ENCODE data around the gene HECTD2.

The HECTD2 gene

GRCh38 chr10:91479583-91479982 is 69.4 kb downstream of the HECTD2 start:
- no peak for DNase-seq (ENCODE audit: extremely low spot score)
- ChIA-PET CTCF (no interaction called here), POLR2A (no interaction called here)
- TF ChIP-seq BHLHE40 (IDR thresholded peaks at IDR 0.05; ENCODE audit: borderline replicate concordance) = no peak
- TF ChIP-seq L3MBTL2 (conservative IDR thresholded peaks at IDR 0.05) = no peak
- TF ChIP-seq FOXA1 (IDR thresholded peaks at IDR 0.05) = no peak
- TF ChIP-seq HDGF (IDR thresholded peaks at IDR 0.05; ENCODE audit: borderline replicate concordance) = no peak
- no peak for TF ChIP-seq FOXM1 (IDR thresholded peaks at IDR 0.05; ENCODE audit: borderline replicate concordance)
- no peak for TF ChIP-seq TARDBP (IDR thresholded peaks at IDR 0.05)
- no peak for TF ChIP-seq ZNF384 (IDR thresholded peaks at IDR 0.05)
- no peak for TF ChIP-seq ELF4 (IDR thresholded peaks at IDR 0.05)
- no peak for TF ChIP-seq SP1 (IDR thresholded peaks at IDR 0.05)
- TF ChIP-seq NFRKB (IDR thresholded peaks at IDR 0.05) = no peak
- no peak for TF ChIP-seq ARNT (IDR thresholded peaks at IDR 0.05)
- TF ChIP-seq LEF1 (IDR thresholded peaks at IDR 0.05; ENCODE audit: borderline replicate concordance) = no peak
- no peak for TF ChIP-seq FOXK2 (IDR thresholded peaks at IDR 0.05)
- TF ChIP-seq CTBP1 (IDR thresholded peaks at IDR 0.05; ENCODE audit: borderline replicate concordance) = no peak
- TF ChIP-seq, protein P1, sequence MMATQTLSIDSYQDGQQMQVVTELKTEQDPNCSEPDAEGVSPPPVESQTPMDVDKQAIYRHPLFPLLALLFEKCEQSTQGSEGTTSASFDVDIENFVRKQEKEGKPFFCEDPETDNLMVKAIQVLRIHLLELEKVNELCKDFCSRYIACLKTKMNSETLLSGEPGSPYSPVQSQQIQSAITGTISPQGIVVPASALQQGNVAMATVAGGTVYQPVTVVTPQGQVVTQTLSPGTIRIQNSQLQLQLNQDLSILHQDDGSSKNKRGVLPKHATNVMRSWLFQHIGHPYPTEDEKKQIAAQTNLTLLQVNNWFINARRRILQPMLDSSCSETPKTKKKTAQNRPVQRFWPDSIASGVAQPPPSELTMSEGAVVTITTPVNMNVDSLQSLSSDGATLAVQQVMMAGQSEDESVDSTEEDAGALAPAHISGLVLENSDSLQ (IDR thresholded peaks at IDR 0.05) = no peak

DNA sequence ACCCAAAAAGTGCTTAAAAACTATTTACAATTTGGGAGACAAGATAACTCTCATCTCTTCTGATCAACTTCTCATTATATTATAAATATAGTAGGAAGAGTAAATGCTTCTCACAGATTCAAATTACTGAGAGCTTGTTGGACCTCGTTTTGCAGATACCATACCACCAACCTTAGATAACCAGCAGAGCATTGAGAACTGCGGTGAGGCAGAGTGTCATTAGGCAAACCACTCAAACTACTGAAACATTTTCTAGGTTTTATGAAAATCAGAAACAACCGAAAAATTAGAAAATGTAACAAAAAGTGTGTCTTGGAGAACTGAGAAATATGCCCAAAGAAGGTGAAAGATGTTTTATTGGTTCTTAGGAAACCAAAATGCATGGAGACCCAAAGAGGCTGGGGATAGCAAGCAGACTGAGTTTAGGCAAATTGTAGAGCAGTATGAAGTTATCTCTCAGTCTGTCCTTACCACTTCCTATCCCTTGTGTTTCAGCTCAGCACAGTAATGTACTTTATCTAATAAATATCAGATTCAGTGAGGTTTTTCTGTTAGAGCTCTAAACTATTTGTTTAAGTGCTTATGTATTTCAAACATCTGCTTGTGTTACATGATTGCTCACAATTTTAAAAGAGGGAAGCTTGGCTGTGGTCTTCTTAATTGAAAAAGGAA is 77.9 kb downstream of the HECTD2 start:
- ChIA-PET POLR2A (no interaction called here), CTCF (no interaction called here)
- TF ChIP-seq CTBP1 (IDR thresholded peaks at IDR 0.05; ENCODE audit: borderline replicate concordance) (no peak), FOXA1 (IDR thresholded peaks at IDR 0.05) (no peak), ELF4 (IDR thresholded peaks at IDR 0.05) (no peak), FOXM1 (IDR thresholded peaks at IDR 0.05; ENCODE audit: borderline replicate concordance) (no peak), FOXK2 (IDR thresholded peaks at IDR 0.05) (no peak), ZNF384 (IDR thresholded peaks at IDR 0.05) (no peak), SUZ12 (IDR thresholded peaks at IDR 0.05) (no peak), SP1 (IDR thresholded peaks at IDR 0.05) (no peak), L3MBTL2 (conservative IDR thresholded peaks at IDR 0.05) (no peak), TARDBP (IDR thresholded peaks at IDR 0.05) (no peak)
- no peak for DNase-seq (ENCODE audit: extremely low spot score)

- TF ChIP-seq LEF1 (IDR thresholded peaks at IDR 0.05; ENCODE audit: borderline replicate concordance) (no peak), SP1 (IDR thresholded peaks at IDR 0.05) (no peak), SUZ12 (IDR thresholded peaks at IDR 0.05) (no peak), HDGF (IDR thresholded peaks at IDR 0.05; ENCODE audit: borderline replicate concordance) (no peak), L3MBTL2 (conservative IDR thresholded peaks at IDR 0.05) (no peak), TARDBP (IDR thresholded peaks at IDR 0.05) (no peak), ZNF384 (IDR thresholded peaks at IDR 0.05) (no peak), CTBP1 (IDR thresholded peaks at IDR 0.05; ENCODE audit: borderline replicate concordance) (no peak), ARNT (IDR thresholded peaks at IDR 0.05) (no peak), FOXK2 (IDR thresholded peaks at IDR 0.05) (no peak), BHLHE40 (IDR thresholded peaks at IDR 0.05; ENCODE audit: borderline replicate concordance) (no peak), FOXM1 (IDR thresholded peaks at IDR 0.05; ENCODE audit: borderline replicate concordance) (no peak), NFRKB (IDR thresholded peaks at IDR 0.05) (no peak), FOXA1 (IDR thresholded peaks at IDR 0.05) (no peak), ELF4 (IDR thresholded peaks at IDR 0.05) (no peak)
- TF ChIP-seq, protein P1 (IDR thresholded peaks at IDR 0.05) = no peak
- ChIA-PET POLR2A (no interaction called here), CTCF (no interaction called here)
- no peak for DNase-seq (ENCODE audit: extremely low spot score)
Measured at GRCh38 chr10:91493313-91493712, 83.2 kb downstream of the HECTD2 start.

DNA sequence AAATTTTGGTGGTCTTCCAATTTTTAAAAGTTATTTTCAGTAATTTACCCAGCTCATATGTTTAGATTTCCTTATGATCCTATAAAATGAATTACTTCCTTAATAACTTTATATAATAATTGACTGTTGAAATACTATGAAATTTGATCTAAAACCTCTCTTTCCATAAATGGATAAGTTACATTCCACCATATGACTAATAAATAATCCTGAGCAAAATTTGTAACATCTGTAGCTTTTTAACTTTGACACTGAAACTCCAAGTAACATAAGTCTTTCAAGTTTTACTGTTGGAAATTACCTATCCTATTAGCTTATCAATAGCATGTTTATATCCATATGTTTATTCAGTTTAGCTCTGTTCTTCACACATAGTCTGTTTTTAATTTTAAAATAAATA is 85.3 kb downstream of the HECTD2 start:
- DNase-seq (ENCODE audit: extremely low spot score) = no peak
- ChIA-PET CTCF (interaction anchor here (1.2 kb wide), 1 partner anchor 197 kb away, joined by 3 read pairs; no protein-coding TSS in a partner anchor), POLR2A (no interaction called here)
- no peak for TF ChIP-seq CTBP1 (IDR thresholded peaks at IDR 0.05; ENCODE audit: borderline replicate concordance)
- TF ChIP-seq ZNF384 (IDR thresholded peaks at IDR 0.05) = no peak
- TF ChIP-seq SUZ12 (IDR thresholded peaks at IDR 0.05) = no peak
- no peak for TF ChIP-seq SP1 (IDR thresholded peaks at IDR 0.05)

DNA sequence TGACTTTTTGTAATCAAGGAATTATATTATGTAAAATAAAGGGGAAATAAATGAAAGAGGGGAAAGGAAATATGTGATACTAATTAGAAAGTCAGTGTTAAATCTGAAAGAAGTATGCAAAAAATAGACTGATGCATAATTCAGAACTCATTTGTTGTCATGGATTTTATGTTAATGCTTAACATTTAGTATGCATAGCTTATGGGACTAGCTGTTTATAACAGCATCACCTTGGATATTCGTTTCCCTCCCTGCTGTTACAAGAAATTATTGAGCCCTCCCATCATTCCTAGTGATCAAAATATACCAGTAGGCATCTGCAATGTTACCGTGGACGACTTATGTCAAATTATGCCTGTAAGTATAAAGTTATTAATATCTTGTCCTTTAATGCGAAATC is 85.9 kb downstream of the HECTD2 start:
- ChIA-PET CTCF (no interaction called here), POLR2A (no interaction called here)
- TF ChIP-seq TARDBP (IDR thresholded peaks at IDR 0.05) = no peak
- no peak for TF ChIP-seq FOXM1 (IDR thresholded peaks at IDR 0.05; ENCODE audit: borderline replicate concordance)
- TF ChIP-seq, protein P1 (IDR thresholded peaks at IDR 0.05) = no peak
- no peak for TF ChIP-seq FOXK2 (IDR thresholded peaks at IDR 0.05)
- no peak for TF ChIP-seq ZNF384 (IDR thresholded peaks at IDR 0.05)
- no peak for TF ChIP-seq ELF4 (IDR thresholded peaks at IDR 0.05)
- TF ChIP-seq HDGF (IDR thresholded peaks at IDR 0.05; ENCODE audit: borderline replicate concordance) = no peak
- no peak for TF ChIP-seq CTBP1 (IDR thresholded peaks at IDR 0.05; ENCODE audit: borderline replicate concordance)
- no peak for TF ChIP-seq ARNT (IDR thresholded peaks at IDR 0.05)
- TF ChIP-seq SP1 (IDR thresholded peaks at IDR 0.05) = no peak
- TF ChIP-seq BHLHE40 (IDR thresholded peaks at IDR 0.05; ENCODE audit: borderline replicate concordance) = no peak
- no peak for TF ChIP-seq L3MBTL2 (conservative IDR thresholded peaks at IDR 0.05)
- no peak for TF ChIP-seq NFRKB (IDR thresholded peaks at IDR 0.05)
- no peak for TF ChIP-seq SUZ12 (IDR thresholded peaks at IDR 0.05)
- no peak for DNase-seq (ENCODE audit: extremely low spot score)
